Aorta (tissue), 5 donors: Measurements from ENCODE around the gene SESN3. TPM values are rescaled to one million over a fixed set of nuclear protein-coding genes. Genes with fewer than 3 reads are reported as not detected.

Experiments used
- ATAC-seq: fragments of 200-7000 bp; cut with Tn5 transposase; one replicate; pipeline ENCODE4 v1.9.1; 2022; ENCODE audit warnings: moderate library complexity; ENCODE audit not compliant: low FRiP score
- DNase-seq, 2 donors: peaks; one replicate each; pipeline ENCODE4 v3.0.0-alpha.2; 2020
- H3K27ac ChIP-seq, 2 donors: one replicate each; pipeline ENCODE4 v1.5.1; 2013; ENCODE audit warnings: low read length in 2 of 2, mild to moderate bottlenecking in 2 of 2, moderate library complexity in 2 of 2, control low read depth in 1 of 2, inconsistent platforms in 1 of 2, low read depth in 1 of 2
- H3K27me3 ChIP-seq, 2 donors: one replicate each; pipeline ENCODE4 v1.6.1; 2013; ENCODE audit warnings: control low read depth in 1 of 2, low read length in 1 of 2, mild to moderate bottlenecking in 1 of 2, moderate library complexity in 1 of 2; ENCODE audit not compliant: insufficient read depth in 2 of 2, control insufficient read depth in 1 of 2
- H3K36me3 ChIP-seq, 2 donors: one replicate each; pipeline ENCODE4 v1.6.1; 2013; ENCODE audit warnings: control low read depth in 1 of 2, low read length in 1 of 2, mild to moderate bottlenecking in 1 of 2; ENCODE audit not compliant: insufficient read depth in 2 of 2, control insufficient read depth in 1 of 2
- H3K4me1 ChIP-seq, 2 donors: one replicate each; pipeline ENCODE4 v1.6.1; 2013; ENCODE audit warnings: low read length in 2 of 2, control low read depth in 1 of 2, mild to moderate bottlenecking in 1 of 2, moderate library complexity in 1 of 2; ENCODE audit not compliant: insufficient read depth in 2 of 2, control insufficient read depth in 1 of 2
- H3K4me3 ChIP-seq, 2 donors: one replicate each; pipeline ENCODE4 v1.5.1; 2013; ENCODE audit warnings: low read length in 2 of 2, control low read depth in 1 of 2, mild to moderate bottlenecking in 1 of 2
- H3K9me3 ChIP-seq: one replicate; pipeline ENCODE4 v1.6.1; 2013; ENCODE audit warnings: mild to moderate bottlenecking, low read length; ENCODE audit not compliant: control insufficient read depth
- WGBS, 2 donors: extraction: QIAGEN DNeasy Blood & Tissue Kit; methylation state at CpG; one replicate each; pipeline ENCODE4 v1.1.7; 2013; 5-methylcytosine and 5-hydroxymethylcytosine counted together
- intact Hi-C, 2 donors: fragments of 100-400 bp; cut with DNase I; formaldehyde crosslinking; loops; one replicate each; pipeline versions ENCODE4 v1.14.2 to v1.15.0; 2022
- polyA plus RNA-seq, 2 donors: library from polyadenylated mRNA; stranded (reverse); fragments of 200-250 nt; gene quantifications; one replicate each; pipeline ENCODE4 v1.2.3, GENCODE V29; 2013
- total RNA-seq, 2 donors: library from RNA; stranded (reverse); fragmentation: NEBNext Ultra II Directional; extraction: Animal tissue kit (Norgen Biotek cat#: 25700); gene quantifications; one replicate each; pipeline ENCODE4 v1.2.1, GENCODE V29; 2021
- donor health status: healthy with polysubstance abuse.
- donor health status: Bipolar disorder and iron deficiency.
- donor health status: DM: no; HTN: no; CAD: no.
- donor health status: DM: no; HTN: no; CAD: no.
- donor health status: DM: yes; HTN: yes; CAD: no.

Gene SESN3
- total and polyA plus RNA-seq, 4 donors: 10.0 to 64.5 (median 22.8) TPM

GRCh38 chr11:95147364-95147905 is 83.6 kb downstream of the SESN3 start:
- ATAC-seq: no peak
- Histone ChIP-seq H3K9me3 (no peaks in the 10 kb centered on the region), H3K4me3 (no peak overlapping the region), H3K4me1 (peaks cover 0 to 2% of the 10 kb centered on the region in 2 donors), H3K27me3 (no peaks in the 10 kb centered on the region), H3K36me3 (no peaks in the 10 kb centered on the region), H3K27ac (no peak overlapping the region)
- DNase-seq: no peak
- intact Hi-C loops: loop anchor here (5.0 to 10.0 kb wide), 3 partner anchors 40 to 173 kb away; partner anchors contain the start of genes CWC15 (in 1 of the 2) and KDM4D (in 1 of the 2)
- 45 to 49% methylated on average over 4 of the region's 4 CpGs for WGBS, 2 donors

- Histone ChIP-seq H3K4me3 (no peak overlapping the region), H3K27me3 (no peaks in the 10 kb centered on the region), H3K9me3 (no peaks in the 10 kb centered on the region), H3K27ac (no peak overlapping the region), H3K4me1 (peaks cover 0 to 2% of the 10 kb centered on the region in 2 donors), H3K36me3 (no peaks in the 10 kb centered on the region)
- intact Hi-C loops: loop anchor here (5.0 to 10.0 kb wide), 3 partner anchors 38 to 171 kb away; partner anchors contain the start of genes CWC15 (in 1 of the 2) and KDM4D (in 1 of the 2)
- WGBS, 2 donors: 77 to 78% methylated on average over 4 of the region's 4 CpGs
- no peak for DNase-seq
- no peak for ATAC-seq
Measured at GRCh38 chr11:95145430-95146060, 85.5 kb downstream of the SESN3 start.

- 60 to 64% methylated on average over 7 of the region's 7 CpGs for WGBS, 2 donors
- H3K4me1 ChIP-seq: peaks cover 0 to 2% of the 10 kb centered on the region in 2 donors
- no peak for ATAC-seq
Measured at GRCh38 chr11:95144313-95145235, 86.4 kb downstream of the SESN3 start.

GRCh38 chr11:95143106-95143681 is 87.8 kb downstream of the SESN3 start:
- DNase-seq (no peak), ATAC-seq (no peak)
- no peaks in the 10 kb centered on the region for H3K9me3 ChIP-seq
- H3K4me1 ChIP-seq: peaks cover 0 to 2% of the 10 kb centered on the region in 2 donors
- no peak overlapping the region for H3K27ac ChIP-seq
- H3K27me3 ChIP-seq: no peaks in the 10 kb centered on the region
- no peak overlapping the region for H3K4me3 ChIP-seq
- H3K36me3 ChIP-seq: no peaks in the 10 kb centered on the region
- intact Hi-C loops: loop anchor here in 1 of 2 donors (10.0 kb wide), 1 partner anchor 168 kb away; the partner anchor contains the start of genes CWC15 and KDM4D
- WGBS, 2 donors: 62% methylated on average over 6 of the region's 6 CpGs

More at GRCh38 chr11:95144313-95145235, 86.4 kb downstream of the SESN3 start:
- no peak for DNase-seq
- Histone ChIP-seq H3K4me3 (no peak overlapping the region), H3K9me3 (no peaks in the 10 kb centered on the region), H3K36me3 (no peaks in the 10 kb centered on the region), H3K27me3 (no peaks in the 10 kb centered on the region), H3K27ac (no peak overlapping the region)
- intact Hi-C loops: loop anchor here (5.0 to 10.0 kb wide), 3 partner anchors 37 to 170 kb away; partner anchors contain the start of genes CWC15 (in 1 of the 2) and KDM4D (in 1 of the 2)

- intact Hi-C loops: loop anchor here in 1 of 2 donors (10.0 kb wide), 1 partner anchor 168 kb away; the partner anchor contains the start of genes CWC15 and KDM4D
- WGBS, 2 donors: 83 to 85% methylated on average over 2 of the region's 2 CpGs
- no peaks in the 10 kb centered on the region for H3K36me3 ChIP-seq
Measured at GRCh38 chr11:95142431-95142830, 88.6 kb downstream of the SESN3 start.

GRCh38 chr11:95140397-95141033 is 90.5 kb downstream of the SESN3 start:
- Histone ChIP-seq H3K9me3 (no peaks in the 10 kb centered on the region), H3K4me3 (no peak overlapping the region), H3K27me3 (no peaks in the 10 kb centered on the region), H3K27ac (no peak overlapping the region), H3K4me1 (peaks cover 0 to 2% of the 10 kb centered on the region in 2 donors), H3K36me3 (no peaks in the 10 kb centered on the region)
- ATAC-seq: no peak
- intact Hi-C loops: loop anchor here in 1 of 2 donors (10.0 kb wide), 1 partner anchor 166 kb away; the partner anchor contains the start of genes CWC15 and KDM4D
- WGBS, 2 donors: 76 to 79% methylated on average over 4 of the region's 4 CpGs
- DNase-seq: no peak

More at GRCh38 chr11:95142431-95142830, 88.6 kb downstream of the SESN3 start:
- Histone ChIP-seq H3K27ac (no peak overlapping the region), H3K4me3 (no peak overlapping the region), H3K4me1 (peaks cover 0 to 2% of the 10 kb centered on the region in 2 donors), H3K27me3 (no peaks in the 10 kb centered on the region), H3K9me3 (no peaks in the 10 kb centered on the region)
- ATAC-seq: no peak
- no peak for DNase-seq

GRCh38 chr11:95138448-95138847 is 92.6 kb downstream of the SESN3 start:
- peaks cover 0 to 1% of the 10 kb centered on the region in 2 donors for H3K36me3 ChIP-seq
- H3K9me3 ChIP-seq: no peaks in the 10 kb centered on the region
- no peaks in the 10 kb centered on the region for H3K27me3 ChIP-seq
- H3K27ac ChIP-seq: no peak overlapping the region
- H3K4me3 ChIP-seq: no peak overlapping the region
- WGBS, 2 donors: 17 to 19% methylated on average over 2 of the region's 2 CpGs
- ATAC-seq: no peak
- H3K4me1 ChIP-seq: no peaks in the 10 kb centered on the region
- intact Hi-C loops: no loop called here
- DNase-seq: no peak

- Histone ChIP-seq H3K9me3 (no peaks in the 10 kb centered on the region), H3K27me3 (no peaks in the 10 kb centered on the region), H3K36me3 (peaks cover 0 to 1% of the 10 kb centered on the region in 2 donors), H3K27ac (no peak overlapping the region), H3K4me1 (no peaks in the 10 kb centered on the region), H3K4me3 (no peak overlapping the region)
- no peak for ATAC-seq
- intact Hi-C loops: no loop called here
- DNase-seq: no peak
Measured at GRCh38 chr11:95137299-95137698, 93.7 kb downstream of the SESN3 start.
